Activated T-cell treated with anti-CD3 and anti-CD28 coated beads, Interleukin-2, amount 50 U/mL, for 48 hours (primary cell): ENCODE data around the gene ZNF57.
"Not testable (repeated sequence)": the region's sequence is repeated elsewhere in the genome, so short reads cannot be mapped to it uniquely, and the experiment has no call there.

Source experiments
- DNase-seq, 2 experiments: peaks; one replicate each; pipeline ENCODE4 v3.0.0-alpha.2; 2020

The ZNF57 gene

GRCh38 chr19:2902590-2903218 lies 2.0 kb downstream of the ZNF57 start:
- no peak for DNase-seq

- not testable (repeated sequence) for DNase-seq
These were observed 2.6 kb downstream of the ZNF57 start for GRCh38 chr19:2903326-2903725.

- DNase-seq, result no peak
These were observed 5.3 kb downstream of the ZNF57 start for GRCh38 chr19:2905918-2906519.

GRCh38 chr19:2906631-2907195 lies 6.0 kb downstream of the ZNF57 start:
- DNase-seq, result no peak

- DNase-seq, result no peak
These were observed 11.6 kb downstream of the ZNF57 start for GRCh38 chr19:2912306-2912705.

- no peak for DNase-seq
These were observed 16.8 kb downstream of the ZNF57 start for GRCh38 chr19:2917275-2918184.

- no peak for DNase-seq
These were observed 22.3 kb downstream of the ZNF57 start for GRCh38 chr19:2922987-2923386.

GRCh38 chr19:2923510-2923909 lies 22.8 kb downstream of the ZNF57 start:
- no peak for DNase-seq

- DNase-seq, result no peak
These were observed 25.8 kb downstream of the ZNF57 start for GRCh38 chr19:2926341-2927031.

GRCh38 chr19:2927032-2927430 lies 26.3 kb downstream of the ZNF57 start:
- DNase-seq, result no peak

- DNase-seq, result no peak
These were observed 32.8 kb downstream of the ZNF57 start for GRCh38 chr19:2933490-2933910.

GRCh38 chr19:2935863-2936262 lies 35.1 kb downstream of the ZNF57 start:
- not testable (repeated sequence) for DNase-seq

- DNase-seq, result no peak
These were observed 42.4 kb downstream of the ZNF57 start for GRCh38 chr19:2942928-2943640.

- DNase-seq, result no peak
These were observed 43.7 kb downstream of the ZNF57 start for GRCh38 chr19:2944403-2944774.

GRCh38 chr19:2944775-2945574 lies 44.2 kb downstream of the ZNF57 start, which contains the start of gene ZNF77:
Gene ZNF77 (minus strand): TSS chr19:2944971. CDS start chr19:2944840, 131 bp downstream.
- DNase-seq, result peak; percentile 100

- DNase-seq, result no peak
These were observed 45.0 kb downstream of the ZNF57 start for GRCh38 chr19:2945575-2946184.

- no peak for DNase-seq
These were observed 49.2 kb downstream of the ZNF57 start for GRCh38 chr19:2949939-2950285.

GRCh38 chr19:2950286-2951124 lies 49.8 kb downstream of the ZNF57 start:
- DNase-seq, result peak; percentile 100

- DNase-seq, result no peak
These were observed 52.3 kb downstream of the ZNF57 start for GRCh38 chr19:2952953-2953481.

GRCh38 chr19:2957160-2957559 lies 56.4 kb downstream of the ZNF57 start:
- DNase-seq, result no peak
